Sigmoid colon (tissue), 3 donors: ENCODE results near the gene EEF1A2.

Experiments
- POLR2A ChIP-seq, 2 donors: fragments of 450-650 bp; IDR thresholded peaks; one replicate each; pipeline ENCODE4 v1.6.1; 2016; ENCODE audit warnings: antibody characterized with exemption in 2 of 2, mild to moderate bottlenecking in 2 of 2, moderate library complexity in 2 of 2
- TF ChIP-seq, protein P1 (sequence below), 4 experiments: fragments of 450-650 bp in 3 of 4; fragments of 200-600 bp in 1 of 4; IDR thresholded peaks; one replicate each; pipeline ENCODE4 v1.5.1; 2016 to 2019; ENCODE audit warnings: antibody characterized with exemption in 4 of 4, mild to moderate bottlenecking in 3 of 4, moderate library complexity in 2 of 4

DNA sequence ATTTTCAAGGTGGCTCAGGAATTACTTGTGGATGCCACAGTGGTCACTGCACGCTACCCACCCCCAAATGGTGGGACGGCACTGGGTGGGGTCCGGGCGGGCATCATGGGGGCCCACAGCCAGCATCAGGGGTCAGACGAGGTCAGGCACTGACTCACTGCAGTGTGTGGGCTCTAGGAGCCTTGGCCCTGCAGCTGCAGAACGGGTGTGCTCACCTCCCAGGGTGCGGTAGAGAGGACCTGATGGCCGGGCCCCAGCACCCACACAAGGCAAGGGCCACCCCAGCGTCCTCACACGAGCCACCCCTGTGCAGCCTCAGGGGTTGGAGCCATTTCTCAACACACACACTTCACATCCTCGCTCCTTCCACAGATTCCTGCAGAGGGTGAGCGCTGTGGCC, 60.8 kb downstream of the EEF1A2 start:
- TF ChIP-seq, protein P1, sequence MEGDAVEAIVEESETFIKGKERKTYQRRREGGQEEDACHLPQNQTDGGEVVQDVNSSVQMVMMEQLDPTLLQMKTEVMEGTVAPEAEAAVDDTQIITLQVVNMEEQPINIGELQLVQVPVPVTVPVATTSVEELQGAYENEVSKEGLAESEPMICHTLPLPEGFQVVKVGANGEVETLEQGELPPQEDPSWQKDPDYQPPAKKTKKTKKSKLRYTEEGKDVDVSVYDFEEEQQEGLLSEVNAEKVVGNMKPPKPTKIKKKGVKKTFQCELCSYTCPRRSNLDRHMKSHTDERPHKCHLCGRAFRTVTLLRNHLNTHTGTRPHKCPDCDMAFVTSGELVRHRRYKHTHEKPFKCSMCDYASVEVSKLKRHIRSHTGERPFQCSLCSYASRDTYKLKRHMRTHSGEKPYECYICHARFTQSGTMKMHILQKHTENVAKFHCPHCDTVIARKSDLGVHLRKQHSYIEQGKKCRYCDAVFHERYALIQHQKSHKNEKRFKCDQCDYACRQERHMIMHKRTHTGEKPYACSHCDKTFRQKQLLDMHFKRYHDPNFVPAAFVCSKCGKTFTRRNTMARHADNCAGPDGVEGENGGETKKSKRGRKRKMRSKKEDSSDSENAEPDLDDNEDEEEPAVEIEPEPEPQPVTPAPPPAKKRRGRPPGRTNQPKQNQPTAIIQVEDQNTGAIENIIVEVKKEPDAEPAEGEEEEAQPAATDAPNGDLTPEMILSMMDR (IDR thresholded peaks at IDR 0.05), result no peak
- TF ChIP-seq POLR2A (IDR thresholded peaks at IDR 0.05), result no peak
